CD4-positive, alpha-beta T cell treated with Interleukin-17A for 4 hours (primary cell): ENCODE measurements around the gene ZNF804A.

ENCODE experiments used
- DNase-seq: peaks from one replicate; pipeline ENCODE4 v3.0.0-alpha.2; 2020; ENCODE audit warnings: mixed read lengths

Gene ZNF804A

GRCh38 chr2:184611361-184612085 is 13.2 kb downstream of the ZNF804A start:
- no peak for DNase-seq

- DNase-seq = no peak
Measured at GRCh38 chr2:184620367-184620766, 22.0 kb downstream of the ZNF804A start.

DNA sequence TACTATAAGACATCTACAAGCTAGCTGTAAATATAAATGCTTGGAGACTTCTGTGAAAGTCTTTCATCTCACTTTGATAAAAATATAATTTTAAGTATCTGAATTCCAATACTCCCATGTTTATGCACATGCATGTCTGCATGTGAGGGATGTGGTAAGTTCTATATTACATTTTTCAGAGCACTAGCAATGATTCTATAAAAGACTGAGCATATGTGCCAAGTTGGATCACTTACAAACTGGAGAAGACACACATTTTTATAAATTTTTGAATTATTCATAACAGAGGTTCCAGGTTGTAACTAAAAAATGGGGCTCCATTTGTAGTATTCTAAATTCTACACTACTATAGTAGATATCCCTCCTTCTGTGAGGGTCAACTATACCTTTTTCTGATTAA is 26.0 kb downstream of the ZNF804A start:
- no peak for DNase-seq

DNA sequence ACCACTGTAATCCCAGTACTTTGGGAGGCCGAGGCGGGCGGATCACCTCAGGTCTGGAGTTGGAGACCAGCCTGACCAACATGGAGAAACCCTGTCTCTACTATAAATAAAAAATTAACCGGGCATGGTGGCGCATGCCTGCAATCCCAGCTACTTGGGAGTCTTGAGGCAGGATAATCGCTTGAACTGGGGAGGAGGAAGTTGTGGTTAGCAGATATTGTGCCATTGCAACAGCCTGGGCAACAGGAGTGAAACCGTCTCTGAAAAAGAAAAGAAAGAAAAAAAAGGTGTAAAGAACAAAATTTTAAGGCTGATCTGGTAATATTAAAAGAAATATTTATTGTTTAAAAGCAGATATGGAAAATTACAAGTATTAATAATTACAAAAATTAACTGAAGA is 29.7 kb downstream of the ZNF804A start:
- no peak for DNase-seq

DNA sequence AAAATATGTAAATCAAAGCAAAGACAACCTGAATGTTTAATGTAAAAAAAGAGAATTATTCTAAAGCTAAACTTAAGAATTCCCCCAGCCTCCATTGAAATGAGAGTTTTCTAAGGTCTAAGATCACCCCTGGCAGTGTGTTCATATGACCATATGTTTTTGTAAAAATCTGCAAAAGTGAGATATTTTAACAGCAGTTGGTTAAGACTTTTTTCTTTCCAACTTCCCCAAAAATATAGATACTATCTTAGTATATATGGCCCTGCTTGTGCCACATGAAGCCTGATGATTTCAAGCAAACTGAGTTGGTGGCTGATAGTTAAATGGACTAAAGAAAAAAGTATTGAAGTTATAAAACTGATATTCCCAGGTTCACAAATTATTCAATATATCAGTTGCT is 35.4 kb downstream of the ZNF804A start:
- DNase-seq = no peak

GRCh38 chr2:184637781-184638180 is 39.5 kb downstream of the ZNF804A start:
- DNase-seq = no peak

- no peak for DNase-seq
Measured at GRCh38 chr2:184644685-184645084, 46.4 kb downstream of the ZNF804A start.

GRCh38 chr2:184646177-184646576 is 47.8 kb downstream of the ZNF804A start:
- DNase-seq = no peak

DNA sequence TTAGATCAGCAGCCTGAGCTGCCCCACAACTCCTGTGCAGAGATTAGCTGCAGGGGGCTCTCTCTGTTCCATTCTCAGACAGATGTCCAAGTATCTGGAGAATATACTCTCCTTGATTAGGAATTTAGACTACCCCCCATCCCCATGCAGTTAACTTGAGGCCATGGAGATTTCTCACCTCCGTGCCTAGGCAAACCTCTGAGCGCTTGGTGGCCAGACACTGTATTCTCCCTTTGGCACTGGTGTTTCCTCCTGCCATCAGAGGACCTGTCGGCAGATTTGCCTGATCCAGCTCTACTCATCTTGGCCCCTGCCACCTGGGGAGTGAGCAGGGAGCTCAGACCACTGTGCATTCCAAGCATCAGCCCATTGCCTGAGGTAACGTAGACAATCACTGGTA is 48.3 kb downstream of the ZNF804A start:
- no peak for DNase-seq

GRCh38 chr2:184654945-184655344 is 56.6 kb downstream of the ZNF804A start:
- no peak for DNase-seq

GRCh38 chr2:184677171-184677570 is 78.8 kb downstream of the ZNF804A start:
- no peak for DNase-seq

- no peak for DNase-seq
Measured at GRCh38 chr2:184679219-184680018, 81.1 kb downstream of the ZNF804A start.

DNA sequence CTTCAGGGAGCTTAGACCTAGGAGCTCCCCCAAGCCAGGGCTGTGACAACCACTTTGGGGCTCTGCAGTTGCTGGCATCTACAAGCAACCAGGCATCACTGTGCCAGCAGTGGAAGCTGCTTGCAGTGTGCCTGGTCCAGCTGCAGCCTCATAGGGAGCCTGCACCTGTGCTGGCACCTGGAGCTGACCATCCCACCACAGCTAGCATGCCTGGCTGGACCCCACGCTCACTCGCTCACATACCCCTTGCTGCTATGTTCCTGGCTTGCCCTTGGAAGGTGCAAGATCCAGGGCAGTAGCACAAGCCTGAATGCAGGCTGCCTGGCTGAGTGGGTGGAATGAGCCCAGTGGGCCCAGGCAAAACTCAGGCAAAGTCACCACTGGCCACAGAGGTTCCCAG is 82.5 kb downstream of the ZNF804A start:
- DNase-seq = no peak

DNA sequence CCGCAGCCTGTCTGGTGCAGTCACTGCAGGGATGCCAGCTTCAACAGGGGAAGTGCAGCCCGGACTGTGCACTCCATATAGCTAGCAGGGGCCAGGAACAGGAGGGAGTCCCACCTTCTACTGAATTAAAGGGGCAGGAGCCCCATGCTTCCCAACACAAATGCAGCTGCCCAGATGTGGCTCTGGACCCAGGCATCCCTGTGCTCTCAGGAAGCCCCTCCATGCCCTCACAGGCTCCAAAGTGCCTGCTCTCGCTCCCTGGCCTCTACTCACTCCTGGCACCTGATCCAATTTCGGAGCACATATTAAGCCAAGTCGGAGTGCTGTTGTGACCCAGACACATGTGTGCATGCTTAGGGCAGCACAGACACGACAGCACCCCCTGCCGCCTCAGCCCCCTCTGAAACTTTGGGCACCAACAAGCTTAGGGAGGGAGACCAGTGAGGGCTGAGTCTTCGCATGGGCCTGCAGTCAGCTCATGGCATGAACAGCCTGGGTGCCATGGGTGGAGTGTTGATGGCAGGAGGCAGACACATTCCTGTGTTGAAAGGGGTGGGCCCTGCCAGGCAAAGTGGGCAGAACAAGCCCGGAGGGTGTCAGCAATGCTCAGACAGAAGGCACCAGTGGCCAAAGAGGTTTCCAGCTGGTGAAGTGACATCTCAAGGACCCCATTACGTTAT is 83.5 kb downstream of the ZNF804A start:
- DNase-seq = no peak

DNA sequence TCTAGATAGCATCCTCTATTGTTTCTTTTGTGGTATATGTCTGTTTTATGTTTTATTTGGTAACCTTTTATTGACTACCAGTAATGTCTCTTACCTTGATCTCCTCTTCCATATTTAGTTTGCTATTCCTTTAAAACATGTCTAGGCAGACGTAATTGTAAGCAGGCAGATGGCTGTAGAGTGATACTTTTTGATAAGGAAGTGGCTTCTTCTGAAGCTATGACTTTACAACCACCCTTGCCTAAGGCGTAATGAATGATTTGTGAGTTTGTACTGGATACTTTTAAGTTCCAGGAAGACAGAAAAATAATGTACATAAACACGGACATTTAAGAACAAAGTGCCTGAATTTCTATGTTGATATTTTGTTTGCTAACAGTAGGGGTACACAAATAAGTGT is 85.6 kb downstream of the ZNF804A start:
- DNase-seq = no peak

DNA sequence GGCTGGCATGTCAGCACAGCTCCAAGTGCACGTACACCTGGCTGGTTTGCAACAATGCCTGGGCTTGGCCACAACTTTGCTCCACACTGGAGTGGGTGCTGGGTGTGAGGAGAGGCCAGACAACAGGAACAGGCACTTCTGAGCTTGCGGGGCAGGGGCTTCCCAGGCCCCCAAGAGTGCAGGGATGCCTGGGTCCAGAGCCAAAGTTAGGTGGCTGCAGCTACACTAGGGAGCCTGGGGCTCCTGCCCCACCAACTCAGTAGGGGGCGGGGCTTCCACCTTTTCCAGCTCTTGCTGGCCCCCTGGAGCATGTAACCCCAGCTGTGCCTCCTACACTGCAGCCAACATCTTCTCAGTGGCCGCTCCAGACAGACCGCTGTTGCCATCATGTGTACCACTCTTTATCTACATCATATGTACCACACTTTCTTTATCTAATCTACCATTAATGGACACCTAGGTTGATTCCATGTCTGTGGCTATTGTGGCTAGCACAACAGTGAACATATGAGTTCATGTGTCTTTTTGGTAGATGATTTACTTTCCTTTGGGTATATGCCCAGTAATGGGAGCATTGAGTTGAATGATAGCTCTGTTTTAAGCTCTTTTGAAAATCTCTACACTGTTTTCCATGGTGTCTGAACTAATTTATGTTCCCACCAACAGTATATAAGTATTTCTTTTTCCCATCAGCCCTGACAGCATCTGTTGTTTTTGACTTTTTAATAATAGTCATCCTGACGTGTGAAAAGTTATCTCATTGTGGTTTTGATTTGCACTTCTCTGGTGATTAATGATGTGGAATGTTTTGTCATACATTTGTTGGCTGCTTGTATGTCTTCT is 87.9 kb downstream of the ZNF804A start:
- no peak for DNase-seq

DNA sequence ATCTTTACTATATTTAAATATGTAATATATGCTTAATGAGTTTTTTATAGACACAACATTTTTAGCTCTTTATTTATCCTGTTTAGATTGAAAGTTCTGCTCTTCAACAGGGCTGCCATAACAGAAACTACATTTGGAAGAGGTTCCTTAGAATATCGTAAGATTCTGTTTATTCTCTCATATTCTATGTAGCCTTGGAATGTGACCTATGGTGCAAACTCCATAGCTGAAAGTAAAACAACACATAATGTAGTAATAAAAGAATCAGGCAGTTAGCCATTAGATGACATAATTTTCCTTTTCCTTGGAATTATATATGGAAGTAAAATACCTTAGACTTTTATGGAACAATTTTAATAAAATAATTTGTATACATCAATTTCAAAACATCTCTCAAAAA is 91.3 kb downstream of the ZNF804A start:
- DNase-seq = no peak

GRCh38 chr2:184692141-184692734 is 93.9 kb downstream of the ZNF804A start:
- DNase-seq = no peak

DNA sequence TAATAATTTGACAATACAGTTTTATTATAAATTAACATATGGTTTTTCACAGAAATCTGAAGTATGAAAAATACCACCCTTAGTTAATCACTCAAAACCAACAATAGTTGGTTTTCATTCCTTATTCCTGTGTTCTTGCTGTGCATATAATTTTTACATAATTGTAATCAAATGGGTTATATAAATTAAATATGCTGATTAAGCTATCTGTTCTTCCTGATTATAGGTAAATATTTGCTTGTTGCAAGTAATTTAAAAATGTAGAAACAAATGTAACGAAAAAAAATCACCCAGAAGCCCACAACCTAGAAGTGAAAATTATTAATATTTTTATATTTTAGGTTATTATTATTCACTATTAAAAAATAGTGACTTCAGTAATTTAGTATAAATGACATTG is 98.3 kb downstream of the ZNF804A start:
- no peak for DNase-seq

DNA sequence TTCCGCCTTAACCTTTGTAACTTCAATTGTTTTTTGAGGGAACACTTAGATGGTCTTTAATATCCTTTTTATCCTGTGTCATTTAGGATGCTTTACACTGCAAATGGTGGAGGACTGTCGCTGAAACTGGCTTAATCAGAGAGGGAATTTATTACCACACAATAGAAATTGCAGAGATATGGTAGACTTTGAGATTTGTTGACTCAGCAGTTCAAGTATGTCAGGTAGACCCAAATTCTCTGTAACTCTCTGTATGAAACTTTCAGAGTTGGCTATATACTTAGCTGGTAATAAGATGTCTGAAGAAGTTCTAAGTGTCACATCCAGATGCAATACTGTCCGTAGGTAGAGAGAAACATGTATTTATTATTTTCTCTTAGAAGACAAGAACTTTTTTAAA is 100.1 kb downstream of the ZNF804A start:
- no peak for DNase-seq

GRCh38 chr2:184721881-184722280 is 123.6 kb downstream of the ZNF804A start:
- no peak for DNase-seq

DNA sequence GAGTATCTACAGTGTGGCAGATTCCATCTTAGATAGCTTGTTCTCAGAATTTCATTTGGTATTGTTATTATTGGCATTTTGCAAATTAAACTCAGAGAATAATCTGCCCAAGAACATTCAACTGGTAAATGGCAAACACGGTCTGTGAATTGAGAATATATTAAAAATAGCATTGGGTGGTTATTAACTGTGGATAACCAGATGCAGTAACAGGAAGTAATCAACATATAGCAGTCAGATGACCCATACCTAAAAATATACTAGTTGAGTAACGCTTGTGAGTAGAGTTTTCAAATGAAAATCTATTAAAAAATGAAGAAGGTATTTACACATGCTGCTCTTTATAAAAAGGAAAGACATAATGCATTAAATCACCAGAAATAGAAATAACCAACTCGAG is 129.5 kb downstream of the ZNF804A start:
- no peak for DNase-seq

- no peak for DNase-seq
Measured at GRCh38 chr2:184728411-184728810, 130.1 kb downstream of the ZNF804A start.
